ENCODE measurements around the gene MTRF1. TPM values are rescaled to one million over a fixed set of nuclear protein-coding genes. Genes with fewer than 3 reads are reported as not detected.

MTRF1 gene
- total and polyA plus RNA-seq, 11 donors = 8.3 to 12.0 (median 10.1) TPM

GRCh38 chr13:41216160-41216559, 47.2 kb downstream of the MTRF1 start:
- intact Hi-C loops (cut with DNase I) = loop anchor here in 1 of 10 donors (2.0 kb wide), 1 partner anchor 135 kb away; no protein-coding TSS in a partner anchor
- H3K9me3 ChIP-seq = peaks cover 0 to 11% (median 1%) of the 10 kb centered on the region in 12 donors
- no peak overlapping the region for H3K27ac ChIP-seq

GRCh38 chr13:41213919-41214318, 49.5 kb downstream of the MTRF1 start:
- TF ChIP-seq POLR2A (IDR thresholded peaks at IDR 0.05) = no peak
- no peak for TF ChIP-seq CTCF (IDR thresholded peaks at IDR 0.05)
- H3K27me3 ChIP-seq = no peaks in the 10 kb centered on the region
- DNase-seq (no peak), ATAC-seq (no peak)
- intact Hi-C loops (cut with DNase I) = no loop called here
- H3K4me1 ChIP-seq = no peaks in the 10 kb centered on the region
- no peak overlapping the region for H3K4me3 ChIP-seq
- no peak overlapping the region for H3K27ac ChIP-seq
- peaks cover 0 to 8% (median 0%) of the 10 kb centered on the region in 9 donors for H3K36me3 ChIP-seq
- WGBS, 4 donors = 65 to 100% (median 98%) methylated on average over 2 to 3 of the region's 3 CpGs; no CpG with 5 or more reads in 1 of the 4 donors
- H3K9me3 ChIP-seq = peaks cover 0 to 25% (median 6%) of the 10 kb centered on the region in 12 donors

More at GRCh38 chr13:41216160-41216559, 47.2 kb downstream of the MTRF1 start:
- no peak for DNase-seq
- no peaks in the 10 kb centered on the region for H3K27me3 ChIP-seq
- H3K36me3 ChIP-seq = peaks cover 0 to 21% (median 0%) of the 10 kb centered on the region in 9 donors
- no peak overlapping the region for H3K4me3 ChIP-seq
- H3K4me1 ChIP-seq = no peaks in the 10 kb centered on the region
- TF ChIP-seq CTCF (IDR thresholded peaks at IDR 0.05) (no peak), POLR2A (IDR thresholded peaks at IDR 0.05) (no peak)
- ATAC-seq = no peak

- WGBS, 4 donors = 93 to 99% (median 97%) methylated on average over 2 to 3 of the region's 3 CpGs
- Histone ChIP-seq H3K4me1 (no peaks in the 10 kb centered on the region), H3K36me3 (peaks cover 0 to 8% (median 0%) of the 10 kb centered on the region in 9 donors), H3K9me3 (peaks cover 0 to 31% (median 6%) of the 10 kb centered on the region in 12 donors), H3K27ac (no peak overlapping the region), H3K27me3 (no peaks in the 10 kb centered on the region), H3K4me3 (no peak overlapping the region)
- intact Hi-C loops (cut with DNase I) = no loop called here
- no peak for ATAC-seq
- TF ChIP-seq POLR2A (IDR thresholded peaks at IDR 0.05) = no peak
- TF ChIP-seq CTCF (IDR thresholded peaks at IDR 0.05) = no peak
- no peak for DNase-seq
These were observed 50.1 kb downstream of the MTRF1 start for GRCh38 chr13:41213316-41213715.

GRCh38 chr13:41212881-41213280, 50.5 kb downstream of the MTRF1 start:
- intact Hi-C loops (cut with DNase I) = no loop called here
- DNase-seq (no peak), ATAC-seq (no peak)
- Histone ChIP-seq H3K4me3 (no peak overlapping the region), H3K27ac (no peak overlapping the region), H3K9me3 (peaks cover 0 to 36% (median 7%) of the 10 kb centered on the region in 12 donors), H3K4me1 (no peaks in the 10 kb centered on the region), H3K27me3 (no peaks in the 10 kb centered on the region), H3K36me3 (peaks cover 0 to 8% (median 0%) of the 10 kb centered on the region in 9 donors)
- TF ChIP-seq CTCF (IDR thresholded peaks at IDR 0.05) = no peak
- no peak for TF ChIP-seq POLR2A (IDR thresholded peaks at IDR 0.05)

Data from heart left ventricle (tissue), 16 donors.